GM19438 (cell line): ENCODE measurements around the gene PPP1R13B.

Experiments
- ATAC-seq: cut with Tn5 transposase; IDR thresholded peaks from one replicate; pipeline ENCODE4 v1.9.1; 2021; ENCODE audit warnings: low read depth; ENCODE audit not compliant: unreplicated experiment

Gene PPP1R13B

GRCh38 chr14:103718572-103718971 lies 128.8 kb downstream of the PPP1R13B start:
- no peak for ATAC-seq

DNA sequence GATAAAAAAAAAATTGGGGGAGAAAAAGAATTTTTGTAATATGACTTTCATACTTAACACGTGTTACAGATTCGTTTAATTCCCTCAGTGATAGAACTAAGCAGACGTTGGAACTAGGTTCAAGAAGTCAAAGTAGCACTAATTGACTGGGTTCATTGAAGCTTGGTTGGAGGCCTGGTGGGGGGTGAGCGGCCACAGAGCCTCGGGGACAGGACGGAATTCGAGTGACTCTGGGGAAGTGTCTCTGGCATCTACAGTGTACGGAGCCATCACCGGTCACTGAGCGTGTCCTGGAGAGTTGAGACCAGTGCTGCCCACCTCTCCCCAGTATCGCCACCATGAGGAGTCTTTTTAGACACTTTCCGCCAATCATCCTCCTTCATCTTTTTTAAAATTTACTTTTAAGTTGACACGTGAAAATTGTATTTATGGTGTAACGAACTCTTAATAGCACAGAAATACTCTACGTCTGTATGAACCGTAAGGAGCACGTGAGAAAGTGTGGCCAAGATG lies 130.4 kb downstream of the PPP1R13B start:
- ATAC-seq, result no peak

GRCh38 chr14:103716091-103716801 lies 131.1 kb downstream of the PPP1R13B start:
- ATAC-seq, result no peak

- peak; percentile 94 for ATAC-seq
Observed at GRCh38 chr14:103715052-103716000, 132.0 kb downstream of the PPP1R13B start, which contains the start of the genes XRCC3 and ZFYVE21. TSS of gene XRCC3 (minus strand) at chr14:103715451. CDS start at chr14:103711087, 4,364 bp downstream. TSS of gene ZFYVE21 (plus strand) at chr14:103715810. CDS start at chr14:103715842, 32 bp downstream.

GRCh38 chr14:103714063-103714724 lies 133.2 kb downstream of the PPP1R13B start:
- no peak for ATAC-seq

GRCh38 chr14:103713304-103714062 lies 133.9 kb downstream of the PPP1R13B start:
- ATAC-seq, result no peak

GRCh38 chr14:103712633-103713247 lies 134.6 kb downstream of the PPP1R13B start:
- no peak for ATAC-seq

DNA sequence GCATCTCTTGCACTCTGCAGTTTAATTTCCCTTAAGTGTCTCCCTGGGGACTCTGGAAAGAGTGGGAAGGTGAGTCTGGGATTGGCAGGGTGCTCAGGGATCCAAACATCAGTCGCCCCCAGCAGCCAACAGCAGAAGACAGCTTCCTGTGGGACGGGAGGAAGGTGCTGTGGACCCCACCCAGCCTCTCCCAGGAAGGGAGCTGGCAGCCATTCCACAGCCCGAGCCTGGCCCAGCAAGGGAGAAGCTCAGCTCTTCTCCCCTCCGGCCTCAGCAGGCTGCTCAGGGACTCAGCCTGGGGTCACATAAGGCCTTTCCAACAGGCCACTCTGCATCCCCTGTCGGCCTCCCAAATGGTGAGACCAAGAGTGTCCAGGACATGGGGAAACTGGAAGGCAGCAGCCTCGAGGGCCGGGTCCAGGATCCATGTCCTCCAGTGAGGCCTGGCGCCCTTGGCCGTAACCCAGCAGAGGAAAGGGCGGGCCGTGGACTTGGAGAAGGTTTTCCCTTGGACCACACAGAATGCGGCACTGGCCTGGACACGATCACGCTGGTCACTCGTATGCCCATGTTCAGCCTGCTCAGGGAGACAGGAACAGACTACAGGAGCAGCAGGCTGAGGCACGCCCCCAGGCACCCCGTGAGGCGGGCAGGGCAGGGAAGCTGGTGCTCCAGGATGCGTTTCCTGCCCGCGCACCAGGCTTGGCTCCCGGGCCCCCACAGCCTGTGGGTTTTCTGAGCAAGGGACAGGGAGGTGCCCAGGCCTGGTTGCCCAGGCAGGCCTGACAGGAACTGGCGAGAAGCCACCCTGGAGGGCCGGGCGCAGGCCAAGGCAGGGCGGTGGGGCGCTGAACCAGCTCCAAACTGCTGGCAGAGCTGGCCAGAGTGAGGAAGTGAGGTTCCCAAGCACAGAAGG lies 135.6 kb downstream of the PPP1R13B start:
- no peak for ATAC-seq

- ATAC-seq, result no peak
Observed at GRCh38 chr14:103710771-103711377, 136.5 kb downstream of the PPP1R13B start.

- ATAC-seq, result no peak
Observed at GRCh38 chr14:103709814-103710213, 137.6 kb downstream of the PPP1R13B start.

- no peak for ATAC-seq
Observed at GRCh38 chr14:103708750-103709187, 138.6 kb downstream of the PPP1R13B start.

DNA sequence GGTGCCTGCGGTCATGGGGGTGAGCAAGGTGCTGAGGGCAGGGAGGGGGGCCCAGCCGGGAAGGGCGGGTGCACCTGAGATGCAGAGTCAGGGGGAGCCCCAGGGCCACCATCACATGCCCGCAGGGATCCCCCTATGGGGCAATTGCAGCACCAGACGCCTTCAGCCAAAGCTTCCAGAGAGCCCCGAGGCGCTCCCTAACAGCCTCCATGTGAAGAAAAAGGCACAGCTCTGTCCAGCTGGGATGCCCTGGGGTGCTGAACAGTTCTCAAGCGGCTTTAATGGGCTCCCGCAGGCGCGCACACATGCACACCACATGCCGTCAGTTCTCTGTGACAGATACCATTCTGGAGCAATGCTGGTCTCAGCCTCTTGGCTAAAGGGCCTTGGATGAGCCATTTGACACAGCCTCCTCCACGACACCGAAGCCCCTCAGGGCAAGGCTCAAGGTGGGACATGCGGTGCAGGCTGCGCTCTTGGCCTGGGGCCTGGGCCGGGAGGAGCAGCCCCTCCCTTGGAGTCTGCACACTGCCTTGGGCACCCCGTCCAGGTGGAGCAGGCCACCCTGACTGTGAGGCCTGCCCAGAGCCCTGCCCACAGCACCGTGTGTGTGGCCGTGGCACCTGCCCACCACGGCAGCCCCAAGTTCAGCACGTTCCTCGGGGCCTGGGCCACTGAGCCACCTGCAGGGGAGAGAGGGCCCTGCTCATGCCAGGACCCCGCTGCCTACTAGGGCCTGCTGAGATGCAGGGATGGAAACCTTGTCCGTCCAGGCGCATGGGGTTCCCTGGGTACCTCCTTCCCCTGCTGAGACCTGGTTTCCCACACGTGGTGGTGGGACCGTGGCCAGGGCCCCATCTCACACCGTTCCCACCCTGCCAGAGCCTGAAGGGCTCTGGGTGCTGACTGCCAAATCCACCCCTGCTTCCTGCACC lies 139.8 kb downstream of the PPP1R13B start:
- no peak for ATAC-seq

- no peak for ATAC-seq
Observed at GRCh38 chr14:103706551-103707328, 140.6 kb downstream of the PPP1R13B start.

DNA sequence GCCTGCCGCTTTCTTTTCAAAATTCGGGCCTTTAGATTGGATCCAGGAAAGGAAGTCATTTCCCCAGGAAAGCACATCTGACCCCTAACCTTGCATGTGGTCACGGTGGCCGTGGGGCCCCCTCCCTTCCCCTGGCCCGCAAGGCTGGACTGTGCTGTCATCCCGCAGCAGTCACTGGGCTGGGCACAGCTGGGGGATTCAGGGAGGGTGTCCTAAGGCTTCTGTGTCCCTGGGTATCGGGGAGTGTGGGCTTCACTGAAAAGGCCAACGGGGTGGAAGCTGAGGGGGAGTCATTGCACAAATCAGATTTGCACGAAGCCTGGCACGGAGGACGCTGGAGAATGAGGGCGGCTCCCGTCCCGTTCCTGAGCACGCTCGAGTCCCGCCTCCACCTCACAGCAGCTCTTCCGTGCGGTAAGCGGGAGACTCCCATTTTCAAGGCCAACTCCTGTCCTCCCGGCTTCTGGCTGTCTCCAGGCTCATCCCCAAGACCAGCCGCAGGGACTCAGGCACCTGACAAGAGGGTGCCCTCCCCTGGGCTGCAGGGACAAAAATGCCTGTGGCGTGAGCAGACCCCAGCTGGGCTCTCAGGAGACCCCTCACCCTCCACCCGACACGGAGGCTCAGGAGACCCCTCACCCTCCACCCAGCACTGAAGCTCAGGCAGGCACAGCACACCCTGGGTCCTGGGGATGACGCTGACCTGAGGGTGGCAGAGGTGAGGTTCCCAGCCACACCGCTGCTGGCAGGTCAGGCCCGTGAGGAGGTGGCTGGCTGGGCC lies 141.7 kb downstream of the PPP1R13B start:
- ATAC-seq, result no peak

GRCh38 chr14:103705118-103705503 lies 142.3 kb downstream of the PPP1R13B start:
- no peak for ATAC-seq
